OCI-LY7 (cell line): Measurements from ENCODE around the gene PDE2A. TPM values are rescaled to one million over a fixed set of nuclear protein-coding genes. Genes with fewer than 3 reads are reported as not detected.

Experiments
- BruUV-seq: library from RNA; stranded (reverse); fragments of 400-500 nt; replicated peaks from 2 replicates; lab custom pipeline; 2021; lab: Mats Ljungman, UMichigan
- CTCF ChIA-PET: fragments of 300-600 bp; sonication (Branson Sonifier 250); formaldehyde crosslinking; loops from one replicate; lab custom pipeline; 2022; ENCODE audit warnings: antibody characterized with exemption; ENCODE audit not compliant: unreplicated experiment; lab: Charles Lee
- POLR2A ChIA-PET: fragments of 300-600 bp; sonication (Branson Sonifier 250); formaldehyde crosslinking; loops from one replicate; lab custom pipeline; 2022; ENCODE audit warnings: antibody characterized with exemption; lab: Charles Lee
- DNase-seq: peaks from one replicate; pipeline ENCODE4 v3.0.0-alpha.2; 2015; ENCODE audit warnings: low spot score
- H2AFZ ChIP-seq: fragments of 200-600 bp; sonication (generic), shearing (Covaris generic); 2 replicates; pipeline ENCODE4 v1.6.1; 2014; ENCODE audit warnings: mild to moderate bottlenecking, antibody characterized with exemption, low read length, moderate library complexity
- H3K27ac ChIP-seq: fragments of 200-600 bp; sonication (generic); 2 replicates; pipeline ENCODE4 v1.5.1; 2014; ENCODE audit warnings: mixed run types, low read depth, mild to moderate bottlenecking, moderate library complexity, low read length, inconsistent platforms; ENCODE audit not compliant: poor library complexity, severe bottlenecking
- H3K36me3 ChIP-seq: fragments of 200-600 bp; sonication (generic); 2 replicates; pipeline ENCODE4 v1.6.1; 2014; ENCODE audit warnings: mild to moderate bottlenecking, antibody characterized with exemption, low read length, moderate library complexity, mixed read lengths; ENCODE audit not compliant: insufficient read depth
- H3K4me1 ChIP-seq: fragments of 200-600 bp; sonication (generic); 2 replicates; pipeline ENCODE4 v1.5.1; 2014; ENCODE audit warnings: mild to moderate bottlenecking, low read length; ENCODE audit not compliant: insufficient read depth, poor library complexity, severe bottlenecking
- H3K4me2 ChIP-seq: fragments of 200-600 bp; sonication (generic); 2 replicates; pipeline ENCODE4 v1.6.1; 2014; ENCODE audit warnings: mild to moderate bottlenecking, low read length
- H3K4me3 ChIP-seq: fragments of 200-600 bp; sonication (generic); 2 replicates; pipeline ENCODE4 v1.5.1; 2014; ENCODE audit warnings: mild to moderate bottlenecking, low read depth, low read length; ENCODE audit not compliant: poor library complexity, severe bottlenecking
- H3K79me2 ChIP-seq: fragments of 200-600 bp; sonication (generic); 2 replicates; pipeline ENCODE4 v1.6.1; 2016; ENCODE audit warnings: low read depth, mild to moderate bottlenecking, low read length, moderate library complexity, mixed read lengths; ENCODE audit not compliant: insufficient read depth
- H3K9me2 ChIP-seq: fragments of 200-600 bp; sonication (generic); 2 replicates; pipeline ENCODE4 v1.6.1; 2016; ENCODE audit warnings: mild to moderate bottlenecking, low read length, mixed read lengths; ENCODE audit not compliant: insufficient read depth
- H3K9me3 ChIP-seq: fragments of 200-600 bp; sonication (generic); 2 replicates; pipeline ENCODE4 v1.6.1; 2014; ENCODE audit warnings: mild to moderate bottlenecking, mixed run types, low read length, mixed read lengths
- H4K20me1 ChIP-seq: fragments of 200-600 bp; sonication (generic); 2 replicates; pipeline ENCODE4 v1.6.1; 2014; ENCODE audit warnings: mild to moderate bottlenecking, antibody characterized with exemption, low read length, moderate library complexity, mixed read lengths; ENCODE audit not compliant: insufficient read depth
- EZH2phosphoT487 ChIP-seq: fragments of 200-600 bp; sonication (generic); IDR thresholded peaks from 2 replicates; pipeline ENCODE4 v1.6.1; 2018; ENCODE audit warnings: low read depth, borderline replicate concordance, mild to moderate bottlenecking, mixed run types, antibody characterized with exemption, low read length, moderate library complexity, mixed read lengths
- intact Hi-C: fragments of 100-400 bp; cut with micrococcal nuclease; formaldehyde crosslinking; loops from one replicate; pipeline ENCODE4 v1.10.0; 2022; ENCODE audit not compliant: unreplicated experiment
- total RNA-seq, 2 experiments: library from RNA; depleted of rRNA in 1 of 2; stranded (reverse); fragments of >200 nt in 1 of 2; shearing (Covaris generic) in 1 of 2; gene quantifications; 2 replicates each; pipeline ENCODE4 v1.2.3, GENCODE V29; 2014 to 2022
- TF ChIP-seq, protein P1 (sequence below): fragments of 200-600 bp; sonication (generic); conservative IDR thresholded peaks from 2 replicates; pipeline ENCODE4 v1.5.1; 2014; ENCODE audit warnings: mild to moderate bottlenecking, antibody characterized with exemption, low read length, moderate library complexity, mixed read lengths

PDE2A gene
- total RNA-seq, 2 experiments from 2014 or later, result 0.68 TPM; not detected in 1

DNA sequence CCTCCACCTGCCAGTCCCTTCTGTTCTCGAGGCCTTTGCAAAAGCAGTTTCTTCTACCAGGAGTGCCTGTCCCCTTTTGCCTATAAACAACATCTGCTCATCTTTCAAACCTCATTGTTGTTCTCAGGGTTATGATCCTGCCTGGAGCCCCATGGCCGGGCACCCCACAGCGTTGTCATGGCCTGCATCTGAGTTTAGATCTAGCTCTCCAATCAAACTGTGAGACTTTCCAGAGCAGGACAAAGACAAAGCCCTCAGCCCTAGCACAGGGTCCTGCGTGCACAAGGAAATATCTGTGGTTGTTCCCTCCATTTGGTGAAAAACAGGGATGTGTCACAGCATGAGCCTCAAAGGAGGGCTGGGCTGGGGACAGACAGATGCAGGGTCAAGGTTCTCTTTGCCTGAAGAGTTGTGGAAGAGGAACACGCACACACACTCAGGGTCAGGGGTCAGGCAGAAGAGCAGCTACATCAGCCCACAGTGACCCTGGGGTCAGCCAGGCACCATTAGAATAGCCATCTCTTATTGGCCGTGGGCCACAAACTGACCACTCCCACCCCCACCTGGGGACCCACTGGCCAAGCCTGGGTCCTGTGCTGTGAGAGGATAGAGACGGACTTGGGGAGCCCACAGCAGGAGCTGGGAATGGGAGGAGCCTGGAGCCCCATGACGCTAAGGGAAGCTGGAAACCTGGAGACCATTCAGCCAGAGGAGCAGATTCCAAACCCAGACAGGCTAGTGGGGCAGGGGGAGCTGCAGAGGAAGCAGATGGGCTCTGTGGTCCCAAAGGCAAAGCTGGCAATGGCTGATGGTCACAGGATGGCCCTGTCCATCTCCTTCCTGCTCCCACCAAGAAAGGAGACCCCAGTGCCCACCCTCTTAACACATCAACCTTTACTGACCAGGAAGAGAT lies 99.4 kb downstream of the PDE2A start:
- Histone ChIP-seq H3K9me2 (no peaks in the 10 kb centered on the region), H3K4me2 (no peak overlapping the region), H2AFZ (no peak overlapping the region), H3K79me2 (no peaks in the 10 kb centered on the region), H3K9me3 (no peaks in the 10 kb centered on the region), H3K27ac (no peak overlapping the region), H3K36me3 (no peaks in the 10 kb centered on the region), H4K20me1 (no peaks in the 10 kb centered on the region), H3K4me3 (no peak overlapping the region), H3K4me1 (peaks cover 4% of the 10 kb centered on the region)
- intact Hi-C loops, result no loop called here
- no TSS peak for BruUV-seq
- no peak for TF ChIP-seq EZH2phosphoT487
- TF ChIP-seq, protein P1, sequence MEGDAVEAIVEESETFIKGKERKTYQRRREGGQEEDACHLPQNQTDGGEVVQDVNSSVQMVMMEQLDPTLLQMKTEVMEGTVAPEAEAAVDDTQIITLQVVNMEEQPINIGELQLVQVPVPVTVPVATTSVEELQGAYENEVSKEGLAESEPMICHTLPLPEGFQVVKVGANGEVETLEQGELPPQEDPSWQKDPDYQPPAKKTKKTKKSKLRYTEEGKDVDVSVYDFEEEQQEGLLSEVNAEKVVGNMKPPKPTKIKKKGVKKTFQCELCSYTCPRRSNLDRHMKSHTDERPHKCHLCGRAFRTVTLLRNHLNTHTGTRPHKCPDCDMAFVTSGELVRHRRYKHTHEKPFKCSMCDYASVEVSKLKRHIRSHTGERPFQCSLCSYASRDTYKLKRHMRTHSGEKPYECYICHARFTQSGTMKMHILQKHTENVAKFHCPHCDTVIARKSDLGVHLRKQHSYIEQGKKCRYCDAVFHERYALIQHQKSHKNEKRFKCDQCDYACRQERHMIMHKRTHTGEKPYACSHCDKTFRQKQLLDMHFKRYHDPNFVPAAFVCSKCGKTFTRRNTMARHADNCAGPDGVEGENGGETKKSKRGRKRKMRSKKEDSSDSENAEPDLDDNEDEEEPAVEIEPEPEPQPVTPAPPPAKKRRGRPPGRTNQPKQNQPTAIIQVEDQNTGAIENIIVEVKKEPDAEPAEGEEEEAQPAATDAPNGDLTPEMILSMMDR, result no peak
- POLR2A ChIA-PET, result no interaction called here
- CTCF ChIA-PET, result interaction anchor here (0.6 to 1.1 kb wide), 2 partner anchors 10 to 76 kb away, joined by 3 to 4 read pairs; no protein-coding TSS in a partner anchor
- DNase-seq, result no peak

DNA sequence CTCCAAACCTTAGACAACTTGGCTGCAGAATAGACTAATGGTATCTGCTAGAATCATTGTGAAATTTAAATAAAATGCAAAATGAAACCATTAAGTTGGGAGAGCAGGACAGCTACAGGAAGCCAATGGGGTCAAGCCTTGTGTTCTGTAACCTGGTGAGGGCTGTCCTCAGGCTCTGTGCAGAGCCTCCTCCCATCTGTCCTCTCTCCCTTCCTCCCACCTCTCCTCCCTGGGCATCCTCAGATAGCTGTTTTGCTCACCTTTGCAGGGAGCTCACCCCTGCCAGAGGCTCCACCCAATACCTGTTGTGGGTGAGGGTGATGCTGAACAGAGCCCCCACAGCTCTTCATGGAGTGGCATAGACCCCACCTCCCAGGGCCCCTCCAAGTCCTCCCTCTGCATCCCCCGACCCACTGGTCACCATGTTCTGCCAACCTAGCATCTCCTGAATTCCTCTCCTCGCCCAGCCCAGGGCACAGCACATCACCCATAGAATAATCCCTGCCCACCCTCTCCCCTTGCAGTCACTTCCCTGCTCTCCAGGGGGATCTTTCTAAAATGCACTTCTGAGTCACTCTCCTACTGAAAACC lies 100.3 kb downstream of the PDE2A start:
- Histone ChIP-seq H3K9me2 (no peaks in the 10 kb centered on the region), H3K79me2 (no peaks in the 10 kb centered on the region), H3K4me1 (no peaks in the 10 kb centered on the region), H2AFZ (no peak overlapping the region), H3K4me3 (no peak overlapping the region), H3K27ac (no peak overlapping the region), H4K20me1 (no peaks in the 10 kb centered on the region), H3K4me2 (no peak overlapping the region), H3K36me3 (no peaks in the 10 kb centered on the region), H3K9me3 (no peaks in the 10 kb centered on the region)
- BruUV-seq, result no TSS peak
- POLR2A ChIA-PET, result no interaction called here
- DNase-seq, result no peak
- CTCF ChIA-PET, result interaction anchor here (0.6 kb wide), 2 partner anchors 77 to 81 kb away, joined by 4 read pairs; no protein-coding TSS in a partner anchor
- TF ChIP-seq, protein P1, result no peak
- no peak for TF ChIP-seq EZH2phosphoT487
- intact Hi-C loops, result loop anchor here (2.0 kb wide), 1 partner anchor 91 kb away; no protein-coding TSS in a partner anchor
